Spleen (tissue), 7 donors: ENCODE results near the gene KCNQ5.

Experiments
- CTCF ChIP-seq, 11 experiments: fragments of 200-600 bp in 7 of 11; fragments of 450-650 bp in 4 of 11; sonication (generic) in 4 of 11; IDR thresholded peaks in 8 of 11; conservative IDR thresholded peaks in 3 of 11; 1 replicate in 7 of 11; 2 replicates in 4 of 11; pipeline versions ENCODE4 v1.4.0 to v1.8.0; 2016 to 2021; ENCODE audit warnings: antibody characterized with exemption in 11 of 11, inconsistent platforms in 4 of 11, mild to moderate bottlenecking in 1 of 11
- POLR2A ChIP-seq, 3 donors: fragments of 450-650 bp; IDR thresholded peaks; one replicate each; pipeline ENCODE4 v1.5.1; 2017; ENCODE audit warnings: antibody characterized with exemption in 3 of 3, mild to moderate bottlenecking in 1 of 3
- POLR2AphosphoS5 ChIP-seq, 3 donors: sonication (generic); formaldehyde crosslinking; IDR thresholded peaks; one replicate each; pipeline ENCODE4 v1.5.1; 2017; ENCODE audit warnings: antibody characterized with exemption in 3 of 3
- donor health status: DM: no; HTN: no; CAD: no; lungs with moderate emphysema.
- donor health status: DM: no; HTN: no; CAD: no.
- donor health status: DM: no; HTN: no; CAD: no.

GRCh38 chr6:72816022-72816421 lies 194.2 kb downstream of the KCNQ5 start:
- no peak for TF ChIP-seq CTCF (IDR thresholded peaks at IDR 0.05 in 8 of 11, conservative IDR thresholded peaks at IDR 0.05 in 3 of 11)
- no peak for TF ChIP-seq POLR2AphosphoS5 (IDR thresholded peaks at IDR 0.05)
- TF ChIP-seq POLR2A (IDR thresholded peaks at IDR 0.05): no peak
